ENCODE measurements around the gene PRKAR2B.

DNA sequence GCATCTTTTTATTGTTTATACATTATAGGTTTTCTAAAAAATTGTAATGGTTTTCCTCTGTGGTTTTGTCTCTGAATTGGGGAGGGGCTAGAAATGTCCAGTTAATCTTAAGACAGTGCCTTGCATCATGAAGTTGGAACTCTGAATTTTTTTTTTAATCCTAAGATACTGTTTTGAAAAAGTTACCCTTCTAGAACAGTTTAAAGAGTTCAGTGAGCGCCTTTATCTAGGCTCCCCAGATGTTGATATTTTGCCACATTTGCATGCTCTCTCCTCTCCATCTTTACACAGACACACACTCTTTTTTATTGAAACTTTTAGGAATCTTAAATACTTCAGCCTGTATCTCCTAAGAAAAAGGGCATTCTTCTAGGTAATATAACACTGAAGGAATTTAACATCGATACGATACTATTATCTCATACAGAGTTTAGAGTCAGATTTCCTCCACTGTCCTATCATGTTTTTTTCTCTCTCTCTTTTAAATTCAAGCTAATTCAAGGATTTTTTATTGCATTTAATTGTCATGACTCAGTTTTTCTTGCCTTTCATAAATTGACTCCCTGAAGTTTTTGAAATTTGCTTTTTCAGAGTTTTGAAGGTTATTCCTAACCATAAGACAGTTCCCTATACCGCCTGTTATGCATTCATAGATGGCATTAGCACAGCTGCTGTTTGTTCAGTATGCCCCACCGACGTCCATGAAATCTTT, 31.5 kb downstream of the PRKAR2B start:
- TF ChIP-seq EZH2phosphoT487 (IDR thresholded peaks at IDR 0.05; ENCODE audit: insufficient read depth, low read depth) (no peak), EZH2 (IDR thresholded peaks at IDR 0.05; ENCODE audit: insufficient read depth, poor library complexity, severe bottlenecking) (no peak)

All from GM23248 (cell line).